Measurements from ENCODE around the gene OR9Q1.
"Not testable (repeated sequence)": the region's sequence is repeated elsewhere in the genome, so short reads cannot be mapped to it uniquely, and the experiment has no call there.

Gene OR9Q1, protein sequence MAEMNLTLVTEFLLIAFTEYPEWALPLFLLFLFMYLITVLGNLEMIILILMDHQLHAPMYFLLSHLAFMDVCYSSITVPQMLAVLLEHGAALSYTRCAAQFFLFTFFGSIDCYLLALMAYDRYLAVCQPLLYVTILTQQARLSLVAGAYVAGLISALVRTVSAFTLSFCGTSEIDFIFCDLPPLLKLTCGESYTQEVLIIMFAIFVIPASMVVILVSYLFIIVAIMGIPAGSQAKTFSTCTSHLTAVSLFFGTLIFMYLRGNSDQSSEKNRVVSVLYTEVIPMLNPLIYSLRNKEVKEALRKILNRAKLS

DNA sequence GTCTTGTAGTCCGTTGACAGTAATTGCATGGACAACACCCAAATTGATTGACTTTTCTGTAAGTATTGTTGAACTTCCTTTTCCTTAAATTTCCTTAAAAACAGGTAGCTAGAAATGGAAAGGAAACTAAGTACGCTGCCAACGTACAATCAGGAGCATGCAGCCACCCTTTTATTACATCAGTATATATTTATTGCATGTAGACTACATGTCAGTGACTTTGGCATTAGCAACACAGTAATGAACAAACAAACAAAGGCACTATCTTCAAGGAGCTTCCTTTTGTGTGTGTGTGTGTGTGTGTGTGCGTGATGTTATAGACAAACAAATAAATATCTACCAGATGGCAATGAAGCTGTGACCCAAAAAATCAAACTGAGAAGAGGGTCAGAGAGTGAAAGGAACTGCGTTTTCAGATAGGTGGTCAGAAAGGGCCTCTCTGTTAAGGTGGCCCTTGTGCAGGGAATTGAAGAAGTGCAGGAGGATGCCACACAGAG is at the start of gene OR9Q1:
Gene OR9Q1, plus strand, starts transcription at position 447 of the 497 bp plus-strand sequence. CDS start 155,564 bp downstream, outside the sequence.
- TF ChIP-seq POLR2A (IDR thresholded peaks at IDR 0.05; ENCODE audit: low read length): no peak
- no peak for TF ChIP-seq GATA1 (IDR thresholded peaks at IDR 0.05; ENCODE audit: low read depth, low read length)
- DNase-seq: no peak

DNA sequence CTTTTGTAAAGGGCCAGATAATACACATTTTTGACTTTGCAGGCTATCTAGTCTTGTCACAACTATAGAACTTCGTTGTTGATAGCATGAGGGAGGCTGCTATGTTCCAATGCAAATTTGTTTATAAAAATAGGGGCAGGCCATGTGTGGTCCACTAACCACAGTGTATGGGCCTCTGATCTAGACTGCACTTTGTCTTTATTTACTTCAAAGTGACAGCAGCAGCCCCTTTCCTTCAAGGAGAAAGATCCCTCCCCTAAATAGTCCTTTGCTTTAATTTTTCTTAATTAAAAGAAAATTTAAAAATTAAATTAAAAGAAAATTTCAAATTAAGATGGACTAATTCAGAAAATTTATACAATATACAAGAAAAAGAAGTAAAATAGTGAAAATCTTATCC is 49.5 kb upstream of the OR9Q1 start:
- DNase-seq: no peak
- TF ChIP-seq POLR2A (IDR thresholded peaks at IDR 0.05; ENCODE audit: low read length) (no peak), GATA1 (IDR thresholded peaks at IDR 0.05; ENCODE audit: low read depth, low read length) (no peak)

DNA sequence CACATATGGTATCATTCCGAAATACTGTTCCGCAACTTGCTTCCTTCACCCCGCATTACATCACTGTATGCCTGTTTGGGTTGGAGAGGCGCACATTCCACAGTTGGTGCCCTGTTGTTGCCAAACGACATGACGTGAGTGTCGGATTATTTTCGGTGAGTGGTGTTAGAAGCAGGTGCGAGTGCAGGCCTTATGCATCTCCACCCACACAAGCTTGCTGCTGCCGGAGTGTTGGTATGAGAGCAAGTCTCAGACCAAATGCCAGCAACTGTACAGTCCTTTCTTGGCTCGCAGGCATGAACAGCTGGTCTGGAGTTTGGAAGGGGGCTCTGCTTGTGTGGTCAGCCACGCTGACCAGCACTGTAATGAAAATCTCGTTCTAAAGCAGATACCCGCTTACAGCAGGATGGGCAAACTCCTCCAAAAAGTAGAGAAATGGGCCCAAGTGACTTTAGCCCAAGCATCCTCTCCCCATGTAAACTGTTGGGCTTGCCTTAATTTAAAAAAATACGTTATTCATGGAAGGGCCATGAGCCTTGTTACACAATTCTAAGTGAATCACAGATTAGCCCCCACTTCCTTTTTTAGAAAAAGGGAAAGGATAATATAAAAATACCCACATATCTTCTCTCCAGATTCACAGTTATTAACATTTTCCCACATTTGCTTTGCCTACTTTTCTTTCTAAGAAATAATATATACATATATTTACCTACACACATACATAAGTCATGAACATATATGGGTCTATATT is 48.7 kb upstream of the OR9Q1 start:
- TF ChIP-seq POLR2A (IDR thresholded peaks at IDR 0.05; ENCODE audit: low read length) (no peak), GATA1 (IDR thresholded peaks at IDR 0.05; ENCODE audit: low read depth, low read length) (no peak)
- no peak for DNase-seq

DNA sequence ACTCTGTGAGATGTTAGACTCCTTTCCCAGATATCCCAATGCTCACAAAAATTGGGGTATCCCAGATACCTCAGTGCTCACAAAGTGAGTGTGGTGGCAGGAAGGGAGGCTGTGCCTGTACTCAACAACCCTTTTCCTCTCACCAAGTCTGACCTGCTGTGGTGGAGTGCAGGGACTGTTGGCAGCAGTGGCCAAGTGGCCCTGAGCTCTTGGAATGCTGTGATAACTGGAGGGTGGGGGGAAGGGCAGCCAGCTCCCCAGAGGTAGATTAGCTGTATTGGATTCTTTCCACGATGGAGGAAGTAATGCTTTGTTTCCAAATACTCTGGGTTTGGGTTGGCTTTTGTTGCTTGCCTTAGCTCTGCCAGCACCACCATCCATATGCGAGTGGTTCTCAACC is 46.0 kb upstream of the OR9Q1 start:
- TF ChIP-seq GATA1 (IDR thresholded peaks at IDR 0.05; ENCODE audit: low read depth, low read length) (no peak), POLR2A (IDR thresholded peaks at IDR 0.05; ENCODE audit: low read length) (no peak)
- DNase-seq: no peak

DNA sequence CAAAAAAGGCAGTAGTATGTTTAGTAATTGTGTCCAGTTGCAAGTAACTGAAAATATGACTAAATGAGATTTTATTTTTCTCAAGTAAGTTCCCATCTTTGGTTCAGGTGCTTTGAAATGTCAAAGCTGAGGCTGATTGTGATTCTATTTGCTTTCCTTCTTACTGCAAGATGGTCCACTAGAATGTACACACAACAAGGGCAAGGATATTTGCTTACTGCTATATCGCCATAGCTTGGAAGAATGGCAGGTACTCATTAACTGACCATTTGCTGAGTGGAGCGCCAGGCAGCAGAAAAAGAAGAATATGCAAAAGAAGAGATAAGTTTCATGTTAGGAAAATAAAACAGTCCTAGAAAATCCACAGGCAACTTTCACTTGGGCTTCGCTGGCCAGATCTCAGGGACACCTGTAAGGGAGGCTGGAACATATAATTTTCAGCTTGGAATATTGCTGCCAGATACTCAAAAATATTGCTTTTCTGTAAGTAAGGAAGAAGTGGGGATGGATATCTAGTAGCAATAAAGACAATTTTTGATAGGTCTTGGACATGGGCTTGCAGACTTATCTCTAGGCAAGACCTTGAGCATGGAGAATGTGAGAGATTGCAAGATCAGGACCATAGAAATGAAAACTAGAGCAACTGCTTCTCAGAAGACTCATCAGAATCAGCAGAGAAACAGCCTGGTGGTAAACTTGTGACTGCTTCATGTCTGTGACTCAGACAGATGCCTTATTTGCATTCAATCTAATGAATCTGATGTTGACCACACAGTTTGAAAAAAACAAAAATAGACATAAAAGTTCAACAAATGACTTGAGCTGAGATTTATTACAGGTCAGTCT is 44.8 kb upstream of the OR9Q1 start:
- TF ChIP-seq POLR2A (IDR thresholded peaks at IDR 0.05; ENCODE audit: low read length) (no peak), GATA1 (IDR thresholded peaks at IDR 0.05; ENCODE audit: low read depth, low read length) (no peak)
- no peak for DNase-seq

DNA sequence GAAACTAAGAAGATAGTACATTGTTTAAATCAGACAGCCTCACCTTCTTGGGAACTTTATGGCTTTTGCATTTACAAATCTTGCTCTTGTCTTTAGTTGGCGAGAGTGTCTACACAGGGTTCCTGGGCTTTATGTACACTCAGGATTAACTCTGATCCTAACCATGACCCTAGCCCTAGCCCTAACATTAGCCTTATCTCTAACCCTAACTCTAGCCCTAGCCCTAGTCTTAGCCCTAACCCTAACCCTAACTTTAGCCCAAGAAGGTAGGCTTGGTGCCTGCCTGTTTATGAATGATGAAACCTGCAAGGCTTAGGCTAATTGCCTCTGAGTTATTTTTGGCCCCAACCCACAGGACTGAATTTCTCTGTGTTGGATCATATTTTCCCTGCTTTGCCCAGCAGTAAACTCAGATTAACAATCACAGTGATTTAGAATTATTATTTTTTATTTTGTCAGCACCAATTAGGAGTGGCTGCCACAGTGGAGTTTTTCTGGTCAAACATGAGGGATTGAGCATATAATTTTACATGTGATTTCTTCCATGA is 44.1 kb upstream of the OR9Q1 start:
- no peak for TF ChIP-seq POLR2A (IDR thresholded peaks at IDR 0.05; ENCODE audit: low read length)
- no peak for TF ChIP-seq GATA1 (IDR thresholded peaks at IDR 0.05; ENCODE audit: low read depth, low read length)
- DNase-seq: no peak

DNA sequence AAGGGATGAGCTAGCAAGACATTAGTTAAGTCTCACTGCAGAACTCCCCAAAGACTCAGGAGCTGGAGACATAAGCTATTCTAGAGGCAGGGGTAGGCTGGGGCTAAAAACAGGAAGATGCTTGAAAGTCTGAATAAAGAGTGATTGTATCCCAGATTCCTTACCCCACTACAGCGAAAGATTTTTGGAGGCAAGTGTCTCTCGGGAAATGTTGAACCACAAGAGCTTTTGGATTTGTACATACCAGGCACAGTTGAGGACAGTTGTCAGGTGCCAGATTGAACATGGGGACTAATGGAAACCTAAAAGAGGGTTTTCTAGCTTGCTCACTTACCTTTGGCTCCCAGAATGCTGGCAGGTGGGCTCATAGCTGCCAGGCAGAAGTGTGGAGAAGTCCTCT is 43.5 kb upstream of the OR9Q1 start:
- TF ChIP-seq GATA1 (IDR thresholded peaks at IDR 0.05; ENCODE audit: low read depth, low read length): no peak
- TF ChIP-seq POLR2A (IDR thresholded peaks at IDR 0.05; ENCODE audit: low read length): no peak
- DNase-seq: no peak

DNA sequence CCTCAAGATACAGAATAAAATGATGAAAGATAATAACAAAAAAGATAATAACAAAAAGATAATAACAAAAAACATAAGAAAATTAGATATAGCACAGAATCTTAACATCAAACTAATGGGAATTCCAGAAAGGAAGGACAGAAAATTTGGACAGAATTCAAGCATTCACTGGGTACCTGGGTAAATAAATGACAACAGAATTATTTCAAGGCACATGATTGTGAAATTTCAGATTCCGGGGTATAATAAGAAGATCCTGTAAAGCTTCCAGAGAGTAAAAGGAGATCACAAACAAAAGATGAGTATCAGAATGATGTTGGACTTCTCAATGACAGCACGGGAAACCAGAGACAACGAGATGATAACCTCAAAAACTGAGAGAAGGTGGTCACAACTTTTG is 42.1 kb upstream of the OR9Q1 start:
- TF ChIP-seq POLR2A (IDR thresholded peaks at IDR 0.05; ENCODE audit: low read length): no peak
- no peak for TF ChIP-seq GATA1 (IDR thresholded peaks at IDR 0.05; ENCODE audit: low read depth, low read length)
- DNase-seq: no peak

DNA sequence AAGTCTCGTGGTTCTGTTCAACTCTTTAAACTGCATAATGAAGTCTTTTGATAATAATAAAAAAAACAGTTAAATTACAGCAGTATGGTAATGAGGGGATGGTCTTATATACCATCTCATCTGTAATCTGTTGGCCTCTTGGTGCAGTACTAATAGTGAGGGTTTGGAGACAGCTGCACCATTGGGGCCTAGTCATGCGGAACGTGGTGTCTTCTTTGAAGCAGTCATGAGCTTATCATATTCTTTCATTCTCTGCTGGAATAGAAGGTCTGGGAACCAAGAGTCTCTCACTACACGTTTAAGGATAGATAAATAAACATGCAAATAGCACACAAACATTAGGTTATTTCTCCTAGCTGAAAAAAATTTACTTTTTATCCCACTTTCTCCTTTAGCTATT is 40.9 kb upstream of the OR9Q1 start:
- no peak for DNase-seq
- TF ChIP-seq GATA1 (IDR thresholded peaks at IDR 0.05; ENCODE audit: low read depth, low read length) (no peak), POLR2A (IDR thresholded peaks at IDR 0.05; ENCODE audit: low read length) (no peak)

DNA sequence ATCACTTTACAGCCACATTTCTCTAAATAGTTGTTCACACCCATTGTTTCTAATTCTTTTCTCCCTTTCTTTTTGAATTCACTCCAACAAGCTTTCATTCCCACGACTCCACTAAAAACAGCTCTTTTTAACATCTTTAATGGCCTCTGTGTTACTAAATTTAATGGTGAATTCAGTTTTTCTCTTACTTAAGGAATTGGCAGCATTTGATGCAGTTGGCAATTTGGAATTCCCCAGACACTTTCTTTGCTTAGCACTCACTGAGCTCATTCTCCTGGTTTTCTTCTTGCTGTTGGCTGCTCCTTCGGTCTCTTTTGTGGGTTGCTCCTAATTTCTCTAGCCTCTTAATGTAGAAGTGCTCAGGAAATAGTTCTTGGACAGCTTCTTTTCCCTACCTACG is 40.5 kb upstream of the OR9Q1 start:
- TF ChIP-seq POLR2A (IDR thresholded peaks at IDR 0.05; ENCODE audit: low read length): no peak
- no peak for TF ChIP-seq GATA1 (IDR thresholded peaks at IDR 0.05; ENCODE audit: low read depth, low read length)
- no peak for DNase-seq

DNA sequence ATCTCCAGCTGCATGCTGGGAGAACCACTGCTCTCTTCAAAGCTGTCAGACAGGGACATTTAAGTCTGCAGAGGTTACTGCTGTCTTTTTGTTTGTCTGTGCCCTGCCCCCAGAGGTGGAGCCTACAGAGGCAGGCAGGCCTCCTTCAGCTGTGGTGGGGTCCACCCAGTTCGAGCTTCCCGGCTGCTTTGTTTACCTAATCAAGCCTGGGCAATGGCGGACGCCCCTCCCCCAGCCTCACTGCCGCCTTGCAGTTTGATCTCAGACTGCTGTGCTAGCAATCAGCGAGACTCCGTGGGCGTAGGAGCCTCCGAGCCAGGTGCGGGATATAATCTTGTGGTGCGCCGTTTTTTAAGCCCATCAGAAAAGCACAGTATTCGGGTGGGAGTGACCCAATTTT is 24.2 kb upstream of the OR9Q1 start:
- not testable (repeated sequence) for DNase-seq

DNA sequence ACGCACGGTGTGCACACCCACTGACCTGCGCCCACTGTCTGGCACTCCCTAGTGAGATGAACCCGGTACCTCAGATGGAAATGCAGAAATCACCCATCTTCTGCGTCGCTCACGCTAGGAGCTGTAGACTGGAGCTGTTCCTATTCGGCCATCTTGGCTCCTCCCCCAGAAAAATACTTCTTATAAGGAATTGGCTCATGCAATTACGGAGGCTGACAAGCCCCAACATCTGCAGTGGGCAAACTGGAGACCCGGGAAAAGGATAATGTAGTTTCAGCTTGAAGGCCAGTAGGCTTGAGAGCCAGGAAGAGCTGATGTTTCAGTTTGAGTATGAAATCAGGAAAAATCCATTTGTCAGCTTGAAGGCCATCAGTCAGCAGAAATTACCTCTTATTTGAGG is 23.7 kb upstream of the OR9Q1 start:
- DNase-seq: not testable (repeated sequence)

DNA sequence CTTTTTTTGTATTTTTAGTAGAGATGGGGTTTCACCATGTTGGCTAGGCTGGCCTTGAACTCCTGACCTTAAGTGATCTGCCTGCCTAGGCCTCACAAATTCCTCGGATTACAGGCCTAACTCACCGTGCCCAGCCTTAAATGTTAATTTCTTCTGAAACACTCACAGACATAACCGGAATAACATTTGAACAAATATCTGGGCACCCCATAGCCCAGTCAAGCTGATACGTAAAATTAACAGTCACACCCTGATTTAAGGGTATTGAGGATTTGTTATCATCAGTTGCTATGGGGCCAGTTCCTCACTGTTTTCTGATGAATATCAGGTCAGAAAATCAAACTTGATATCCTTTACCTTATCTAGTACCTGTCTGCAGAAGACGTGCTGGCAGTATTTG is 23.0 kb upstream of the OR9Q1 start:
- DNase-seq: no peak
- no peak for TF ChIP-seq POLR2A (IDR thresholded peaks at IDR 0.05; ENCODE audit: low read length)
- no peak for TF ChIP-seq GATA1 (IDR thresholded peaks at IDR 0.05; ENCODE audit: low read depth, low read length)

DNA sequence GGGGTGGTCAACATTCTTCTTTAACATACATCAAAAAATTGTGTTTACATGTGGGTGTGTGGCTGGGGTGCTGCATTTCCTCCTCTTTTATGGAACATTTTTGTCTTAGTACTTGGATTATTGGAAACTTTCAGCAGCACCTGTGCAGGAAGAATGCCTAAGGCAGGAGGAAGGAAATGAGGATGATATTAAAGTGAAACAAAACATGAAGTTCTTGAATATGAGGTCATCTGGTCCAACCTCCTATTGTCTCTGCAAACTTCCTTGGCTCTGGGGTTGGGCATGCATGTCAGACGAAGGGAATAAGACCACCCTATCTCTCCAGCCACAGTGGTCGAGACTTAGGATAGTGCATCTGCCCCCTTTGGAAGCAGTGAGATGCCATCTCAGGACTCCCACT is 20.6 kb upstream of the OR9Q1 start:
- TF ChIP-seq POLR2A (IDR thresholded peaks at IDR 0.05; ENCODE audit: low read length): no peak
- TF ChIP-seq GATA1 (IDR thresholded peaks at IDR 0.05; ENCODE audit: low read depth, low read length): no peak
- DNase-seq: no peak

All from erythroblast (primary cell).